NCI-H146 treated with DMSO at 0.1 percent for 48 hours (cell line): ENCODE results near the gene ZC3HAV1.
"Not testable (repeated sequence)": the region's sequence is repeated elsewhere in the genome, so short reads cannot be mapped to it uniquely, and the experiment has no call there.

Source experiments
- DNase-seq: peaks from one replicate; lab custom pipeline; 2025; ENCODE audit not compliant: unreplicated experiment; lab: John Stamatoyannopoulos, UW

The ZC3HAV1 gene

GRCh38 chr7:139025861-139026260 lies 83.7 kb downstream of the ZC3HAV1 start:
- DNase-seq: not testable (repeated sequence)

- DNase-seq: no peak
These were observed 86.4 kb downstream of the ZC3HAV1 start for GRCh38 chr7:139023076-139023475.

DNA sequence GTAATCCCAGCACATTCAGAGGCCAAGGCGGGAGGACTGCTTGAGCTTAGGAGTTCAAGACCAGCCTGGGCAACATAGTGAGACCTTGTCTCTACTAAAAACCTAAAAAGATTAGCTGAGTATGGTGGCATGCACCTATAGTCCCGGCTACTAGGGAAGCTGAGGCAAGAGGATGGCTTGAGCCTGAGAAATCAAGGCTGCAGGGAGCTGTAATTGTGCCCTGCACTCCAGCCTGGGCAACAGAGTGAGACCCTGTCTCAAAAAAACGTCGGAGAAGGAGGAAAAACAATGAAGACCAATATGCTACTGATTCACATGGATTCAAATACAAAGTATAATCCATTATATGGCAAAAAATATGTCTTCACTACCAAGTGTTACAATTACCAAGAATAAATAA lies 87.2 kb downstream of the ZC3HAV1 start:
- DNase-seq: no peak

DNA sequence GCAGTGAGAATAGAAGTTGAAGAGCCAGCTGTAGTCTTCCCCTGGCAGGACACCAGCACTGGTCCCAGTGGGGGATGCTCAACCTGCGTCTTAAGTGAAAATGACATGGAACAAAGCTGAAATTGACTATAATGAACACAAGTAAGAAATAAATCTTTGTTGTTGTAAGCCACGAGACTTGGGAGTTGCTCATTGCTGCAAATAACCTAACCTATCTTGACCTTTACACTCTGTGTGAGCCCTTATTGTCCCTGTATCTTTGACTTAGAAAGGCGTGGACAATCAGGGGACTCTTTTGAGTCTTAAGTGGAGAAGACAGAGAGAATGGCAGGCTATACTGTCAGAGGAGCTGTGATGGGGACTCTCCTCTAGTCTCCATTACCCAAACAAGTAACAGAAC lies 90.6 kb downstream of the ZC3HAV1 start:
- DNase-seq: no peak

DNA sequence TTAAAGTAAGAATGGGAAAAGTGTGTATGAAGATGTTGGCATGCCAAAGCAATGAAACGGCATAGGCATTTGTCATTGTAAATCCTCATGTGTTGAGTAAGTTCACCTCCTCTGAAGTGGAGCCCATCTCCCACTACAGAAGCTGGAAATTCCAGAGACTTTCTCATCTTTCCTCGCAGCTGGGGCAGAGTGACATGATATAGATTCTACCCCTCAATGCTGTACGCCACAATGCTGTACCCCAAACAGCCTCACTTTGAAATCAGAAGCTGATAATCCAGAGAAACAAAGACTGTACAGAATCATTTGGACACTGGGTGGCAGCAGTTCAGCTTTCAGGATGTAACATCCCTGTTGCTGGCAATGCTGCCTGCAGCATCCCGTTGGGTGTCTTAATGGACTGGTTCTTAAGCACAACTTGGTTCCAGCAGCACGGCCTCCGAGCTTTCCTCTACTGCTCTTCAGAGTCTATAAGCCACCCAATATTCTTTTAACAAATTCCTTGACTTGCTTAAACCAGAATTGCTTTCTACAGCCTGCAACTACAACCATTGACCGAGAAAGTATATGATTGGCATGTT lies 92.5 kb downstream of the ZC3HAV1 start:
- peak; percentile 65 for DNase-seq

GRCh38 chr7:139011373-139011772 lies 98.1 kb downstream of the ZC3HAV1 start:
- no peak for DNase-seq

- no peak for DNase-seq
These were observed 105.0 kb downstream of the ZC3HAV1 start for GRCh38 chr7:139004321-139005090.

DNA sequence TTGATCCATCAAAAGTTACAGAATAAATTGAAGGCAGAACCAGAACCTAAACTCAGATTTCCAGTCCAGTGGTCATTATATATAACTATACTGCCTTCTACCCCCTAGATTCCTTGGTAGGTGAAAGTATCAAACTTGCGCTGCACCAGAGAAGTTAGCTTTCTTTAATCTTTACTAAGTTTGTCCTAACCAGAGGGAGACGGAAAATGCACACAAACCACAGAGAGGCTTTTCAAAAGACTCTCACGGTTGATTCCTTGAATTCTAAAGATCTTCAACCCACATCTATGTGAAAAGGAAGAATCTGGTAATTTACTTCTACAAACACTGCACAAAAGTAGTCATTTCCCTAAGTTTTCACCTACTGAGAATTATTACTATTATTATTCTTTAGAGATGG lies 110.1 kb downstream of the ZC3HAV1 start:
- no peak for DNase-seq
